GM06990 (cell line): ENCODE results near the gene SEMA3A.

ENCODE experiments used
- DNase-seq: peaks from one replicate; pipeline ENCODE4 v3.0.0-alpha.2; 2011; ENCODE audit not compliant: insufficient read length; ENCODE audit errors: extremely low read depth
- H3K27me3 ChIP-seq: replicated peaks from 2 replicates; pipeline ENCODE4 v1.6.0; 2011; ENCODE audit warnings: low read length; ENCODE audit not compliant: control insufficient read depth, insufficient read depth
- H3K36me3 ChIP-seq: 2 replicates; pipeline ENCODE4 v1.5.1; 2011; ENCODE audit warnings: low read length; ENCODE audit not compliant: control insufficient read depth, insufficient read depth
- H3K4me3 ChIP-seq: replicated peaks from 2 replicates; pipeline ENCODE4 v1.5.1; 2011; ENCODE audit warnings: low read depth, mild to moderate bottlenecking, control low read depth, low read length
- TF ChIP-seq, protein P1 (sequence below): IDR thresholded peaks from 2 replicates; pipeline ENCODE4 v1.5.1; 2011; ENCODE audit warnings: low read length, control low read depth, mild to moderate bottlenecking, inconsistent platforms; ENCODE audit not compliant: insufficient read depth, poor library complexity, severe bottlenecking

The SEMA3A gene

DNA sequence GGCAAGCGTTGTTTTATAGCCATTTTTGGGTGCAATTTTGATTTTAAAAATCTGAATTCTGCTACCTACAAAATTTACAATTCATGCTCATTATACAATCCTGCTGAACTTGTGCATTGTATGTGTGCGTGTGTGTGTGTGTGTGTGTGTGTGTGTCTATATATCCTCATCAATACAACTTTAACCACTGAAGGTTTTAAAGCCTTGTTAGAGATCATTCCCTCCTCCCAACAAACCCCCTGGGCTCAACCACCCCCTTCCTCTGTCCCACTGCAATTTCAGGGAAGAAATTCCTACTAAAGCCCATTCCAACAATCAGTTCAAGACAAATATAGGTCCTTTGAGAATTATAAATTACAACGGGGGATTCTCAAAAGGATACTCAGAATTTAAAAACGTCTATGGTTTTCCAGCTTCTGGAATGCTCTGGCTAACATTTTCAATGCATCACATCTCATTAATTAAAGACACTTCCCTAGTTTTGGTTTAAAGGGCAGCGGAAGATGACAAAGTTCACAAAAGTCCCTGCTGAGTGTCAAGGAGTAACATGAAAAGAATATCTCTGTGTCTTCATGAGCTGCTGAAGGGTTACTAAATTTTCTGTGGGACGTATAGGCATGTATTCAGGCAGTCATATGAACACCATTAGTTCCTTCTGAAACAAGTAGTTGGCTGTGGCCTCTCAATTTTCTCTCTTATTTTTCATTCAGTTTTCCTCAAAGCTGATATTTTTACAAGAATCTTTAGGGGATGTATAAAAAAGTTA is 889 bp upstream of the SEMA3A start:
- no peak overlapping the region; the same call in 1 of the 2 replicates for H3K4me3 ChIP-seq
- DNase-seq, result no peak
- no peaks in the 10 kb centered on the region for H3K27me3 ChIP-seq
- no peaks in the 10 kb centered on the region for H3K36me3 ChIP-seq
- TF ChIP-seq, protein P1, sequence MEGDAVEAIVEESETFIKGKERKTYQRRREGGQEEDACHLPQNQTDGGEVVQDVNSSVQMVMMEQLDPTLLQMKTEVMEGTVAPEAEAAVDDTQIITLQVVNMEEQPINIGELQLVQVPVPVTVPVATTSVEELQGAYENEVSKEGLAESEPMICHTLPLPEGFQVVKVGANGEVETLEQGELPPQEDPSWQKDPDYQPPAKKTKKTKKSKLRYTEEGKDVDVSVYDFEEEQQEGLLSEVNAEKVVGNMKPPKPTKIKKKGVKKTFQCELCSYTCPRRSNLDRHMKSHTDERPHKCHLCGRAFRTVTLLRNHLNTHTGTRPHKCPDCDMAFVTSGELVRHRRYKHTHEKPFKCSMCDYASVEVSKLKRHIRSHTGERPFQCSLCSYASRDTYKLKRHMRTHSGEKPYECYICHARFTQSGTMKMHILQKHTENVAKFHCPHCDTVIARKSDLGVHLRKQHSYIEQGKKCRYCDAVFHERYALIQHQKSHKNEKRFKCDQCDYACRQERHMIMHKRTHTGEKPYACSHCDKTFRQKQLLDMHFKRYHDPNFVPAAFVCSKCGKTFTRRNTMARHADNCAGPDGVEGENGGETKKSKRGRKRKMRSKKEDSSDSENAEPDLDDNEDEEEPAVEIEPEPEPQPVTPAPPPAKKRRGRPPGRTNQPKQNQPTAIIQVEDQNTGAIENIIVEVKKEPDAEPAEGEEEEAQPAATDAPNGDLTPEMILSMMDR, result no peak

DNA sequence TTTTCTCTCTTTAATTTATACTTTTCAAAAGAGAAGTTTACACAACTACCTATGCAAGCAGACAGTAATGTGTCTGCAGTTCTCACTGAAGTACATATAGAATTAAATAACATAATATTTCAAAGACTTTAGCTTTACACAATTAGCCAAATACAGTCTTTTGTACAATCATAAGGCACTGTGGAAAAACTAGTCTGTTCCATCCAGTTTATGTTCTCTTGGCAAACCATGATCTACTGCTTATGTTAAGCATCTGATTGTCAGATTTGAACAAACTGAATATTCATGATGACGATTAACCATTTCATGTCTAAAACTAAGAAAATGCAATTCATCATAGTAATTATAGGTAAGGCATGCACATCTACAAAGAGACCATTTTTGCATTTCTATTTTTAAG is 842 bp downstream of the SEMA3A start:
- Histone ChIP-seq H3K4me3 (no peak overlapping the region), H3K36me3 (no peaks in the 10 kb centered on the region)
- DNase-seq, result no peak

DNA sequence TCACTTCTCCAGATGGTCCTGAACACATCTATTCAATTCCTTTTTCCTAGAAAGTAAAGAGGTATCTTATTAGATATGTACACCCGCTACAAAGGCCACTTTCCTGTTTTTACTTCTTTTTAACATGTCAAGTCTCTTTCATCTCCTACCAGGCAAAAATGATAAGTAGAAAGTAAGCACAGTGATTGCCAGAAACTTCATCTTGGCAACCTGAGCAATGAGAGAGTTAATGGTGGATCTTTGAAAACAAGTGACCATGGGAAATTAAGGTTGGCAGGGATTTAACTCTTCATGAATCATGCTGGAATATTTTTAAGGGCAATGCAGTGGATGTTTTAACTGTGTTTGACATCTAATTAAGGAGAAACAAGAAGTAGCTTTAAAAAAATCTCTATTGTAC is 2.7 kb downstream of the SEMA3A start:
- Histone ChIP-seq H3K36me3 (no peaks in the 10 kb centered on the region), H3K27me3 (no peaks in the 10 kb centered on the region), H3K4me3 (no peak overlapping the region)
- TF ChIP-seq, protein P1, result no peak
- no peak for DNase-seq

More for the DNA sequence above, 842 bp downstream of the SEMA3A start:
- TF ChIP-seq, protein P1, result no peak
- no peaks in the 10 kb centered on the region for H3K27me3 ChIP-seq

DNA sequence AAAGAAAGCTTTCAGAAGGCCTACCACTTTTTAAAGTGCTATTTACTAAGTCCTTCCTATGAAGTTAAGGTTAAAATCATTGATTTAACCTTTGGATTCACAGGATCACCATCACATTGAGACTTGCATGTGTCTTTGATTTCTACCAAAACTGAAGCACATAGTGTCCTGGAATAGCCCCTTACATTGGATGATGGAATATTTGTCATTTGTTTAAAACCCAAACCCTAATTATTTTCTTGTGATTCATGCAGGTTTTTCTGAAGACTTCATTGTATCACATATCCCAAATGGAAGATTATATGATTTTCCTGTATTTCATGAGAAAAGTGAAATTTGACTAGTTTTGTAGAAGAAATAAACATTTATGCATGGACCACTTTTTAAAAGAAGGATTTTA is 3.3 kb downstream of the SEMA3A start:
- no peaks in the 10 kb centered on the region for H3K36me3 ChIP-seq
- no peak for DNase-seq
- TF ChIP-seq, protein P1, result no peak
- H3K4me3 ChIP-seq, result no peak overlapping the region
- H3K27me3 ChIP-seq, result no peaks in the 10 kb centered on the region

DNA sequence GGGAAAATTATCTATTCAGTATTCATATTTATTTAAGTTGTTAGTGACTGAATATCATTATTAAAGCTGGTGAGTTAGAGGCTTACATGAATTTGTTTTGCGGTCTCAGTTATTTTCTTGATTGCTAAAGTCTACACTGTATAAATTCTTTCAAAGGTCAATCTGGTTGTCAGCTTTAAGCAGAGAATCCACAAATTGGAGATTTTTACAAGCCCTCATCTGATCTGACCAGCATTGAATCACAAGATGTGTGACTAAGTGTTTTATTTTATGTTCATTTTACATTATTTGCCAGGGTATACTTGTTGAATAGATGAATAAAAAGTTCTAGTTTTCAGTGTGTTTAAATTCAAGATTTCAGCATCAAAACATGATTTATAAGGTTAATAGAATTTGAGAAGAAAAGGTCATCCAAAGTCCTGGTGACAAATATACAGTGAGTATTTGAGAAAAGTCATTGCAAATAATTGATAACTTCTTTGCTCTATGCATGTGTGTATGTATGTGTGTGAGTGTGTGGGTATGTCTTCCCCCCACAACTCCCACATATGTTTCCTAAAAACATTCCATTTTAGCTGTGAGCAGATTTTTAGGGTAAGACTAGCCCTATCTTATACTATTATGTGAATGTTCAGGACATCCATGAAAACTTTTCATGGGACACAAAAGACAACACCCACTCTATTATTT is 4.4 kb downstream of the SEMA3A start:
- no peaks in the 10 kb centered on the region for H3K27me3 ChIP-seq
- no peak for DNase-seq
- no peaks in the 10 kb centered on the region for H3K36me3 ChIP-seq
- no peak overlapping the region for H3K4me3 ChIP-seq
- TF ChIP-seq, protein P1, result no peak
